ENCODE measurements around the gene CHAD.

DNA sequence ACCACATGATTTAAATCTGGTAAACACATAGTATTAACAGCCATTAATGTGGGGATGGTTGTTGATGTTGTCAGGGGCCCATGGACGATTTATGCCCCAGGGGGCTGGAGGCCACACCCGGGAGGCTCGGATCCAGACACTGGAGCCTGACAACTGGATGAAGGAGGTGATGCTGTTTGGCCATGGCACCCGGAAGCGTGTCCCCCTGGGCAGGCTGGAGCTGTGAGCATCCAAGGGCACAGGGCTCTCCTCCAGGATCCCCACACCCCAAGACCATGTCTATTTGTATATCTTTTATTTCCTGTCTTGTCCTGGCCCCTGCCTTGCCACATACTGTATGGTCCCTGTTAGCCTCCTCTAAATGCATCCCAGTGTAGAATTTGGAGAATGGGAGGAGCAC, 14.6 kb upstream of the CHAD start:
- TF ChIP-seq, protein P1, sequence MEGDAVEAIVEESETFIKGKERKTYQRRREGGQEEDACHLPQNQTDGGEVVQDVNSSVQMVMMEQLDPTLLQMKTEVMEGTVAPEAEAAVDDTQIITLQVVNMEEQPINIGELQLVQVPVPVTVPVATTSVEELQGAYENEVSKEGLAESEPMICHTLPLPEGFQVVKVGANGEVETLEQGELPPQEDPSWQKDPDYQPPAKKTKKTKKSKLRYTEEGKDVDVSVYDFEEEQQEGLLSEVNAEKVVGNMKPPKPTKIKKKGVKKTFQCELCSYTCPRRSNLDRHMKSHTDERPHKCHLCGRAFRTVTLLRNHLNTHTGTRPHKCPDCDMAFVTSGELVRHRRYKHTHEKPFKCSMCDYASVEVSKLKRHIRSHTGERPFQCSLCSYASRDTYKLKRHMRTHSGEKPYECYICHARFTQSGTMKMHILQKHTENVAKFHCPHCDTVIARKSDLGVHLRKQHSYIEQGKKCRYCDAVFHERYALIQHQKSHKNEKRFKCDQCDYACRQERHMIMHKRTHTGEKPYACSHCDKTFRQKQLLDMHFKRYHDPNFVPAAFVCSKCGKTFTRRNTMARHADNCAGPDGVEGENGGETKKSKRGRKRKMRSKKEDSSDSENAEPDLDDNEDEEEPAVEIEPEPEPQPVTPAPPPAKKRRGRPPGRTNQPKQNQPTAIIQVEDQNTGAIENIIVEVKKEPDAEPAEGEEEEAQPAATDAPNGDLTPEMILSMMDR (IDR thresholded peaks at IDR 0.05): no peak
- no peak for TF ChIP-seq EP300 (IDR thresholded peaks at IDR 0.05)
- no peak for TF ChIP-seq POLR2A (IDR thresholded peaks at IDR 0.05)

Measured in gastroesophageal sphincter (tissue), 3 donors.